Measurements from ENCODE around the gene CACNA1D.

Gene CACNA1D

DNA sequence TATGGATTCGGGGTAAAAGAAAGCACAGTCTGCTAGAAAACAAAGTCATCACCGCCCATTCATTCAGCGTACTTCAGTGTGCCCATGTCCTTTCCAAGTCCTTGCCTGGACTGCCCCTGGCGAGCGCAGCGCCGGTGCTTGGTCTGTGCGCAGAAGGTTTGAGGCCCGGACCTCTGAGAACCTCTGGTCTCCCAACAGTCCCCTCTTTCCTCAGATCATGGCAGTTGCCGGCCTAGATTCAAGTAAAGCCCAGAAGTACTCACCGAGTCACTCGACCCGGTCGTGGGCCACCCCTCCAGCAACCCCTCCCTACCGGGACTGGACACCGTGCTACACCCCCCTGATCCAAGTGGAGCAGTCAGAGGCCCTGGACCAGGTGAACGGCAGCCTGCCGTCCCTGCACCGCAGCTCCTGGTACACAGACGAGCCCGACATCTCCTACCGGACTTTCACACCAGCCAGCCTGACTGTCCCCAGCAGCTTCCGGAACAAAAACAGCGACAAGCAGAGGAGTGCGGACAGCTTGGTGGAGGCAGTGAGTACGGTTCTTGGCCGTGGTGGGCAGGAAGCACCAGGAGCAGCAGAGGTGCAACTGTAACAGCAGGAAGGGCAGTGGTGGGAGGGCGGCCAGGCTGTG, 315.5 kb downstream of the CACNA1D start:
- no peak for FAIRE-seq
- TF ChIP-seq TAF1 (IDR thresholded peaks at IDR 0.05; ENCODE audit: low read depth, low read length) (no peak), POLR2A (IDR thresholded peaks at IDR 0.05; ENCODE audit: low read depth, low read length) (no peak), PAX5 (IDR thresholded peaks at IDR 0.05; ENCODE audit: insufficient read depth, low read length, severe bottlenecking) (no peak), POU2F2 (IDR thresholded peaks at IDR 0.05; ENCODE audit: low read depth, low read length) (no peak), POLR2AphosphoS5 (IDR thresholded peaks at IDR 0.05; ENCODE audit: low read depth, low read length) (no peak), SPI1 (IDR thresholded peaks at IDR 0.05; ENCODE audit: low read depth, low read length) (no peak)
- DNase-seq (ENCODE audit: insufficient read length, low spot score) = no peak

DNA sequence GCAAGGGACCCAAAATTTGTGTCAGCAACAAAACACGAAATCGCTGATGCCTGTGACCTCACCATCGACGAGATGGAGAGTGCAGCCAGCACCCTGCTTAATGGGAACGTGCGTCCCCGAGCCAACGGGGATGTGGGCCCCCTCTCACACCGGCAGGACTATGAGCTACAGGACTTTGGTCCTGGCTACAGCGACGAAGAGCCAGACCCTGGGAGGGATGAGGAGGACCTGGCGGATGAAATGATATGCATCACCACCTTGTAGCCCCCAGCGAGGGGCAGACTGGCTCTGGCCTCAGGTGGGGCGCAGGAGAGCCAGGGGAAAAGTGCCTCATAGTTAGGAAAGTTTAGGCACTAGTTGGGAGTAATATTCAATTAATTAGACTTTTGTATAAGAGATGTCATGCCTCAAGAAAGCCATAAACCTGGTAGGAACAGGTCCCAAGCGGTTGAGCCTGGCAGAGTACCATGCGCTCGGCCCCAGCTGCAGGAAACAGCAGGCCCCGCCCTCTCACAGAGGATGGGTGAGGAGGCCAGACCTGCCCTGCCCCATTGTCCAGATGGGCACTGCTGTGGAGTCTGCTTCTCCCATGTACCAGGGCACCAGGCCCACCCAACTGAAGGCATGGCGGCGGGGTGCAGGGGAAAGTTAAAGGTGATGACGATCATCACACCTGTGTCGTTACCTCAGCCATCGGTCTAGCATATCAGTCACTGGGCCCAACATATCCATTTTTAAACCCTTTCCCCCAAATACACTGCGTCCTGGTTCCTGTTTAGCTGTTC, 316.9 kb downstream of the CACNA1D start:
- FAIRE-seq = peak; percentile 40
- no peak for DNase-seq (ENCODE audit: insufficient read length, low spot score)
- no peak for TF ChIP-seq SPI1 (IDR thresholded peaks at IDR 0.05; ENCODE audit: low read depth, low read length)
- no peak for TF ChIP-seq POLR2A (IDR thresholded peaks at IDR 0.05; ENCODE audit: low read depth, low read length)
- no peak for TF ChIP-seq POLR2AphosphoS5 (IDR thresholded peaks at IDR 0.05; ENCODE audit: low read depth, low read length)
- no peak for TF ChIP-seq POU2F2 (IDR thresholded peaks at IDR 0.05; ENCODE audit: low read depth, low read length)
- TF ChIP-seq PAX5 (IDR thresholded peaks at IDR 0.05; ENCODE audit: insufficient read depth, low read length, severe bottlenecking) = no peak
- TF ChIP-seq TAF1 (IDR thresholded peaks at IDR 0.05; ENCODE audit: low read depth, low read length) = no peak

DNA sequence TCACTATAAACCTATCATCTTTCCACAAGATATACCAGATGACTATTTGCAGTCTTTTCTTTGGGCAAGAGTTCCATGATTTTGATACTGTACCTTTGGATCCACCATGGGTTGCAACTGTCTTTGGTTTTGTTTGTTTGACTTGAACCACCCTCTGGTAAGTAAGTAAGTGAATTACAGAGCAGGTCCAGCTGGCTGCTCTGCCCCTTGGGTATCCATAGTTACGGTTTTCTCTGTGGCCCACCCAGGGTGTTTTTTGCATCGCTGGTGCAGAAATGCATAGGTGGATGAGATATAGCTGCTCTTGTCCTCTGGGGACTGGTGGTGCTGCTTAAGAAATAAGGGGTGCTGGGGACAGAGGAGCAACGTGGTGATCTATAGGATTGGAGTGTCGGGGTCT, 318.0 kb downstream of the CACNA1D start:
- no peak for DNase-seq (ENCODE audit: insufficient read length, low spot score)
- FAIRE-seq = no peak

DNA sequence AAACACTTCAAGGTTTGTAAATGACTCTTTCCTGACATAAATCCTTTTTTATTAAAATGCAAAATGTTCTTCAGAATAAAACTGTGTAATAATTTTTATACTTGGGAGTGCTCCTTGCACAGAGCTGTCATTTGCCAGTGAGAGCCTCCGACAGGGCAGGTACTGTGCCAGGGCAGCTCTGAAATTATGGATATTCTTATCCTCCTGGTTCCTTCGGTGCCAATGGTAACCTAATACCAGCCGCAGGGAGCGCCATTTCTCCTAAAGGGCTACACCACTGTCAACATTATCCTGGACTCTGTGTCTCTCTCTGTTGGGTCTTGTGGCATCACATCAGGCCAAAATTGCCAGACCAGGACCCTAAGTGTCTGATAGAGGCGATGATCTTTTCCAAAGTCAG, 318.8 kb downstream of the CACNA1D start:
- DNase-seq (ENCODE audit: insufficient read length, low spot score) = no peak
- no peak for FAIRE-seq
- TF ChIP-seq POLR2A (IDR thresholded peaks at IDR 0.05; ENCODE audit: low read depth, low read length) = no peak
- no peak for TF ChIP-seq PAX5 (IDR thresholded peaks at IDR 0.05; ENCODE audit: insufficient read depth, low read length, severe bottlenecking)
- TF ChIP-seq POLR2AphosphoS5 (IDR thresholded peaks at IDR 0.05; ENCODE audit: low read depth, low read length) = no peak
- TF ChIP-seq POU2F2 (IDR thresholded peaks at IDR 0.05; ENCODE audit: low read depth, low read length) = no peak
- TF ChIP-seq TAF1 (IDR thresholded peaks at IDR 0.05; ENCODE audit: low read depth, low read length) = no peak
- no peak for TF ChIP-seq SPI1 (IDR thresholded peaks at IDR 0.05; ENCODE audit: low read depth, low read length)

More for the DNA sequence above, 318.0 kb downstream of the CACNA1D start:
- TF ChIP-seq POU2F2 (IDR thresholded peaks at IDR 0.05; ENCODE audit: low read depth, low read length) (no peak), SPI1 (IDR thresholded peaks at IDR 0.05; ENCODE audit: low read depth, low read length) (no peak), POLR2A (IDR thresholded peaks at IDR 0.05; ENCODE audit: low read depth, low read length) (no peak), PAX5 (IDR thresholded peaks at IDR 0.05; ENCODE audit: insufficient read depth, low read length, severe bottlenecking) (no peak), TAF1 (IDR thresholded peaks at IDR 0.05; ENCODE audit: low read depth, low read length) (no peak), POLR2AphosphoS5 (IDR thresholded peaks at IDR 0.05; ENCODE audit: low read depth, low read length) (no peak)

DNA sequence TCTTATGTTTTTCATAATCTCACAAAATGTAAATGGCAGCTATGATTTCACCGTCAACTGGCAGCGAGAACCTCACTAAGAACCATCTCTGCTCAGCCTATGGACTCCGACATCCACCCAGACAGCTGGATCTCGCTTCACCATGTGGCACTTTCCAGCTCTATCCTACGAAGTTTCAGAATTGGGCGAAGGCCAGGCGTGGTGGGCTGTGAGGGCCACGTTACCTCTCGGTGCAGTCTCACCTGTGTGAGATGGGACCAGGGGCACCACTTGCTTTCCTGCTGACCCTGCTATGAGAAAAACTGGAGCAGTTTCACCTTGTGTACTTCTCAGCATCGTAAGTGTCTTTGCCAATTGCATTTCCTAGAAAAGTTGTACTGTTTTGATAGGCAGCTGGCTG, 319.5 kb downstream of the CACNA1D start:
- FAIRE-seq = no peak
- TF ChIP-seq SPI1 (IDR thresholded peaks at IDR 0.05; ENCODE audit: low read depth, low read length) (no peak), POLR2A (IDR thresholded peaks at IDR 0.05; ENCODE audit: low read depth, low read length) (no peak), POU2F2 (IDR thresholded peaks at IDR 0.05; ENCODE audit: low read depth, low read length) (no peak), TAF1 (IDR thresholded peaks at IDR 0.05; ENCODE audit: low read depth, low read length) (no peak), PAX5 (IDR thresholded peaks at IDR 0.05; ENCODE audit: insufficient read depth, low read length, severe bottlenecking) (no peak), POLR2AphosphoS5 (IDR thresholded peaks at IDR 0.05; ENCODE audit: low read depth, low read length) (no peak)
- no peak for DNase-seq (ENCODE audit: insufficient read length, low spot score)

DNA sequence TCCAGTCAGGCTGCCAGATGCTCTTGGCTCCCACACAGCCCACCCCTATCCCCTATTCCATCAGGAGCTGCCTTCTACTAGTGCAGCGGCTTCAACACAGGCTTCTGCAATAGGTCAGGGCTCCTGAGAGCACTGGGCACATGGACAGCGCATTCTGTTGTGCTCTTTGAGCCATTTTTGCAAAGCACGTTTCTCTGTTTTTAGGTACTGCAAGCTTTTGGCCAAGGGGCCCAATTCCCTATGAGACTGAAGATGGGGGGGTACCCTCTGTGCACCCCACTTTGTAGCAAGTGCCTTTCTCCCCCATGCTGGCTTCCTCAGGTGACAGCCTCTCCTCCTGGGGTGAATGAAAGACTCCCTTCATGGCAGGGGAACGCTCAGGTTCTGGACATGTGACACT, 320.7 kb downstream of the CACNA1D start:
- DNase-seq (ENCODE audit: insufficient read length, low spot score) (no peak), FAIRE-seq (no peak)
- TF ChIP-seq TAF1 (IDR thresholded peaks at IDR 0.05; ENCODE audit: low read depth, low read length) = no peak
- no peak for TF ChIP-seq PAX5 (IDR thresholded peaks at IDR 0.05; ENCODE audit: insufficient read depth, low read length, severe bottlenecking)
- TF ChIP-seq SPI1 (IDR thresholded peaks at IDR 0.05; ENCODE audit: low read depth, low read length) = no peak

DNA sequence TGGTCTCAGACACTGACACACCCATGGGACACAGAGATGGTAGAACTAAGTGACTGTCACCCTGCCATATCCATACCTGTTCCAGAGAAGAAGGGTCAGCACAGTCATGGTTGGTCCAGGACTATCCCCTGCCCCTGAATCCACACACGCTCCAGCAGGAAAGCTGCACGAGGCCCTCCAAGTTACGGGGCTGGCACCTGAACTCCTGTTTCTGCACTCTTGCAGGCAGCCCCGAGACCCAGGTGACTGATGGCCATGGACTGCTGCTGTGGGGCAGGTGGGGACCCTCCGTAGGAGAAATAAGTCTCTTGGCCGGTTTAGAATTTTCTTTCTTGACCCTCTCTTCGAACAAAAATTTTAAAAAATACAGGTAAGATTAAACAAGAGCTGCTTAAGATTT, 321.2 kb downstream of the CACNA1D start:
- TF ChIP-seq SPI1 (IDR thresholded peaks at IDR 0.05; ENCODE audit: low read depth, low read length) (no peak), TAF1 (IDR thresholded peaks at IDR 0.05; ENCODE audit: low read depth, low read length) (no peak), POLR2AphosphoS5 (IDR thresholded peaks at IDR 0.05; ENCODE audit: low read depth, low read length) (no peak), PAX5 (IDR thresholded peaks at IDR 0.05; ENCODE audit: insufficient read depth, low read length, severe bottlenecking) (no peak), POU2F2 (IDR thresholded peaks at IDR 0.05; ENCODE audit: low read depth, low read length) (no peak)
- FAIRE-seq (no peak), DNase-seq (ENCODE audit: insufficient read length, low spot score) (no peak)

DNA sequence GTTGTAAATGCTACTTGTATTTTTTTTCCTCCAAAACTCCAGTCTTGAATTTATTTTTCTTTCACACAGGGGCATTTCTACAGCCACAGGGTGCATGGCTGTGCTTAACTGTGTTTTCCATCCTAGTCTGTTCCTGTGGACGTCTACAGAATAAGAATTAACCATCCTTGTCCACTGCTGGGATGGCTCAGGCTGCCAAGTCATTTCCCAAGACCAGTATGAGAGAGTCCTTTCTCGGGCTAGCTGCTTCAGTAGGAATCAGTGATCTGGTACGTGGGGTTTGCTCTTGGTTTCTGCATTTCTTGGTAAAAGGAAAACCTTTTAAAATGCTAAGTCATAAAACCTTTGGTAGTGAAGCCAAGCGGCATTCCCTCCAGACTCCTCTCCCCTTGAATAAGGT, 322.0 kb downstream of the CACNA1D start:
- no peak for DNase-seq (ENCODE audit: insufficient read length, low spot score)
- TF ChIP-seq POLR2A (IDR thresholded peaks at IDR 0.05; ENCODE audit: low read depth, low read length) (no peak), TAF1 (IDR thresholded peaks at IDR 0.05; ENCODE audit: low read depth, low read length) (no peak), POU2F2 (IDR thresholded peaks at IDR 0.05; ENCODE audit: low read depth, low read length) (no peak), SPI1 (IDR thresholded peaks at IDR 0.05; ENCODE audit: low read depth, low read length) (no peak), POLR2AphosphoS5 (IDR thresholded peaks at IDR 0.05; ENCODE audit: low read depth, low read length) (no peak), PAX5 (IDR thresholded peaks at IDR 0.05; ENCODE audit: insufficient read depth, low read length, severe bottlenecking) (no peak)
- no peak for FAIRE-seq

DNA sequence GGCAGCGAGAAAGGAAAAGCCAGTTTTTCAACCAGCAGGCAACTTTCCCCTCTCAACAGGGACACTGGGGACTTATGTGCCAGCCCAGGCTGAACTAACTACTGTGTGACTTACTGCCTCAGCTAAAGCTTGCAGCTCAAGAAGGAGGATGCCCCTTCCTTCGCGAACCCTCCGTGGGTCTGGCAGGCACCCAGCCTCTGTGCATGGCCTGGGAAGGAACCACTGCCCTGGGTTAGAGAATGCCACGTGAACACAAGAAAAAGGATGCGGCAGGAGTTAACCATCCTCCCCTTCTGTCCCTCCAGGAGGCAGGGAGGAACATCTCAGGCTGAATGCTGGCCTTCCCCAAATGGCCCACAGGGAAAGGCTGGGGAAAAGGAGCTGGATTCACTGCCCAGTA, 322.8 kb downstream of the CACNA1D start:
- DNase-seq (ENCODE audit: insufficient read length, low spot score) (no peak), FAIRE-seq (no peak)
- no peak for TF ChIP-seq POLR2AphosphoS5 (IDR thresholded peaks at IDR 0.05; ENCODE audit: low read depth, low read length)

DNA sequence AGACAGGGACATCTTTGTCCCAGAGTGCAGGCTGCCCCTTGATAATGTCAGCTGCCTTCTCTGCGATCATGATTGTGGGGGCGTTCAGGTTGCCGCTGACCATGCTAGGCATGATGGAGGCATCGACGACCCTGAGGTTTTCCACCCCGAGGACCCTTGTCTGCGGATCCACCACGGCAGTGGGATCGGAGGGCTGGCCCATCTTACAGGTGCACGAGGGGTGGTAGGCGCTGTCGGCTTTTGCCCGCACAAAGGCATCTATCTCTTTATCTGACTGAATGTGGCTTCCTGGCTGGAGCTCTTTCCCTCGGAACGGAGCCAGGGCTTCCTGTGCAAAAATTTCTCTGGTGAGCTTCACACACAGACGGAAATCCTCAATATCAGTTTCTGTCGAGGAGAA, 323.4 kb downstream of the CACNA1D start:
- no peak for DNase-seq (ENCODE audit: insufficient read length, low spot score)
- no peak for TF ChIP-seq POLR2A (IDR thresholded peaks at IDR 0.05; ENCODE audit: low read depth, low read length)
- FAIRE-seq = no peak
